H1 (cell line): Measurements from ENCODE around the gene TP53I3. TPM values are rescaled to one million over a fixed set of nuclear protein-coding genes. Genes with fewer than 3 reads are reported as not detected.

Source experiments
- CTCF ChIA-PET: fragments of 300-600 bp; sonication (Branson Sonifier 250); formaldehyde crosslinking; loops from one replicate; lab custom pipeline; 2021; ENCODE audit not compliant: partially characterized antibody; lab: Charles Lee
- POLR2A ChIA-PET: fragments of 300-600 bp; sonication (Branson Sonifier 250); formaldehyde crosslinking; loops from one replicate; lab custom pipeline; 2021; ENCODE audit warnings: inconsistent platforms; ENCODE audit not compliant: partially characterized antibody; lab: Charles Lee
- DNase-seq, 2 experiments: peaks; one replicate each; pipeline versions ENCODE4 v3.0.0 to v3.0.0-alpha.2; 2010 to 2022; ENCODE audit warnings: low spot score in 2 of 2, low read depth in 1 of 2, mixed read lengths in 1 of 2
- FAIRE-seq: peaks from 2 replicates; lab custom pipeline; 2011; peaks lifted over from hg19 to GRCh38; lab: Jason Lieb, UNC
- H2AFZ ChIP-seq: 2 replicates; pipeline ENCODE4 v1.8.1; 2012; ENCODE audit warnings: low read length, inconsistent platforms
- H2AK5ac ChIP-seq: 2 replicates; pipeline ENCODE4 v1.6.1; 2013; ENCODE audit warnings: low read depth, low read length
- H2BK120ac ChIP-seq: replicated peaks from 2 replicates; pipeline ENCODE3; 2013; ENCODE audit warnings: low read depth, low read length, inconsistent platforms
- H2BK12ac ChIP-seq: 2 replicates; pipeline ENCODE4 v1.6.1; 2013; ENCODE audit warnings: low read depth, low read length
- H2BK15ac ChIP-seq: 2 replicates; pipeline ENCODE4 v1.6.1; 2013; ENCODE audit warnings: low read length
- H2BK20ac ChIP-seq: 2 replicates; pipeline ENCODE4 v1.6.1; 2013; ENCODE audit warnings: low read length
- H2BK5ac ChIP-seq: 2 replicates; pipeline ENCODE4 v1.6.1; 2013; ENCODE audit warnings: low read depth, low read length
- H3K14ac ChIP-seq: 2 replicates; pipeline ENCODE4 v1.6.1; 2013; ENCODE audit warnings: inconsistent platforms; ENCODE audit not compliant: insufficient read length
- H3K18ac ChIP-seq: 2 replicates; pipeline ENCODE4 v1.6.1; 2013; ENCODE audit warnings: low read length; ENCODE audit errors: extremely low read depth
- H3K23ac ChIP-seq: 2 replicates; pipeline ENCODE4 v1.6.1; 2013; ENCODE audit warnings: inconsistent platforms; ENCODE audit not compliant: insufficient read length
- H3K23me2 ChIP-seq: 2 replicates; pipeline ENCODE4 v1.6.1; 2013; ENCODE audit warnings: low read depth, low read length
- H3K27ac ChIP-seq: 2 replicates; pipeline ENCODE4 v1.6.1; 2011; ENCODE audit warnings: low read depth, low read length, inconsistent platforms
- H3K27me3 ChIP-seq, 4 experiments: replicated peaks in 1 of 4; 1 replicate in 1 of 4; 2 replicates in 3 of 4; pipeline versions ENCODE4 v1.6.1 to v1.8.1; 2011 to 2013; ENCODE audit warnings: low read length in 3 of 4, mild to moderate bottlenecking in 3 of 4, inconsistent platforms in 2 of 4, mixed read lengths in 2 of 4, moderate library complexity in 1 of 4; ENCODE audit not compliant: control insufficient read depth in 3 of 4, insufficient read depth in 3 of 4; ENCODE audit errors: extremely low read depth in 1 of 4
- H3K36me3 ChIP-seq, 4 experiments: 2 replicates each; pipeline versions ENCODE4 v1.6.1 to v1.8.1; 2011 to 2013; ENCODE audit warnings: mild to moderate bottlenecking in 4 of 4, low read length in 3 of 4, moderate library complexity in 2 of 4, control low read depth in 1 of 4, inconsistent platforms in 1 of 4; ENCODE audit not compliant: insufficient read depth in 4 of 4, control insufficient read depth in 2 of 4
- H3K4ac ChIP-seq: replicated peaks from 2 replicates; pipeline ENCODE3; 2013; ENCODE audit warnings: low read length, low read depth, mixed read lengths, inconsistent platforms; ENCODE audit not compliant: insufficient read length
- H3K4me1 ChIP-seq, 4 experiments: replicated peaks in 1 of 4; 1 replicate in 1 of 4; 2 replicates in 3 of 4; pipeline versions ENCODE4 v1.6.1 to v1.8.1; 2011 to 2013; ENCODE audit warnings: low read length in 3 of 4, inconsistent platforms in 2 of 4, mixed read lengths in 1 of 4; ENCODE audit not compliant: insufficient read depth in 4 of 4, control insufficient read depth in 3 of 4
- H3K4me2 ChIP-seq, 2 experiments: 2 replicates each; pipeline versions ENCODE4 v1.6.1 to v1.8.1; 2011 to 2013; ENCODE audit warnings: low read depth in 2 of 2, low read length in 2 of 2, control low read depth in 1 of 2, inconsistent platforms in 1 of 2, mild to moderate bottlenecking in 1 of 2; ENCODE audit not compliant: insufficient read depth in 1 of 2
- H3K4me3 ChIP-seq, 4 experiments: fragments of 200-600, 300-600 bp in 1 of 4; sonication (generic), shearing (Covaris generic), sonication (Bioruptor Twin) in 1 of 4; 2 replicates each; pipeline versions ENCODE4 v1.5.1 to v1.8.1; 2011 to 2016; ENCODE audit warnings: low read length in 4 of 4, low read depth in 3 of 4, control low read depth in 2 of 4, inconsistent platforms in 2 of 4, mild to moderate bottlenecking in 2 of 4, mixed read lengths in 1 of 4, moderate library complexity in 1 of 4; ENCODE audit not compliant: insufficient read depth in 2 of 4; ENCODE audit errors: extremely low read depth in 1 of 4
- H3K56ac ChIP-seq: replicated peaks from 2 replicates; pipeline ENCODE3; 2013; ENCODE audit warnings: low read depth, mild to moderate bottlenecking, mixed read lengths, low read length, inconsistent platforms; ENCODE audit not compliant: insufficient read length
- H3K79me1 ChIP-seq: 2 replicates; pipeline ENCODE4 v1.6.1; 2013; ENCODE audit warnings: low read depth, low read length, control low read depth
- H3K79me2 ChIP-seq, 2 experiments: 2 replicates each; pipeline versions ENCODE4 v1.6.1 to v1.8.1; 2012 to 2013; ENCODE audit warnings: low read length in 2 of 2, mild to moderate bottlenecking in 2 of 2, inconsistent platforms in 1 of 2; ENCODE audit not compliant: insufficient read depth in 2 of 2, control insufficient read depth in 1 of 2
- H3K9ac ChIP-seq, 4 experiments: replicated peaks in 1 of 4; 1 replicate in 1 of 4; 2 replicates in 3 of 4; pipeline versions ENCODE4 v1.6.1 to v1.8.1; 2011 to 2013; ENCODE audit warnings: low read depth in 3 of 4, low read length in 3 of 4, control low read depth in 2 of 4, mild to moderate bottlenecking in 2 of 4, moderate library complexity in 2 of 4, inconsistent platforms in 1 of 4; ENCODE audit errors: extremely low read depth in 1 of 4
- H3K9me3 ChIP-seq, 2 experiments: 2 replicates each; pipeline versions ENCODE4 v1.6.1 to v1.8.1; 2012 to 2013; ENCODE audit warnings: mild to moderate bottlenecking in 2 of 2, moderate library complexity in 2 of 2, control low read depth in 1 of 2, inconsistent platforms in 1 of 2, low read depth in 1 of 2, low read length in 1 of 2, mixed read lengths in 1 of 2; ENCODE audit not compliant: insufficient read depth in 2 of 2
- H4K20me1 ChIP-seq, 2 experiments: replicated peaks in 1 of 2; 2 replicates each; pipeline versions ENCODE3 to v1.8.1; 2011 to 2013; ENCODE audit warnings: inconsistent platforms in 2 of 2, low read length in 2 of 2, mild to moderate bottlenecking in 1 of 2; ENCODE audit not compliant: insufficient read depth in 2 of 2, control insufficient read depth in 1 of 2
- H4K5ac ChIP-seq: 2 replicates; pipeline ENCODE4 v1.6.1; 2013; ENCODE audit warnings: low read length, low read depth, mixed read lengths, inconsistent platforms; ENCODE audit not compliant: insufficient read length
- H4K8ac ChIP-seq: 2 replicates; pipeline ENCODE4 v1.8.0; 2013; ENCODE audit warnings: mild to moderate bottlenecking, moderate library complexity, low read length, inconsistent platforms; ENCODE audit not compliant: insufficient read depth; ENCODE audit errors: extremely low read depth
- H4K91ac ChIP-seq: replicated peaks from 2 replicates; pipeline ENCODE3; 2013; ENCODE audit warnings: low read length, mixed read lengths, inconsistent platforms; ENCODE audit not compliant: insufficient read length
- EZH2 ChIP-seq: fragments of 200-600 bp; sonication (generic); IDR thresholded peaks from 2 replicates; pipeline ENCODE4 v1.7.1; 2012; ENCODE audit warnings: low read depth, mild to moderate bottlenecking, moderate library complexity, low read length, inconsistent platforms; ENCODE audit not compliant: severe bottlenecking
- JUN ChIP-seq: IDR thresholded peaks from 2 replicates; pipeline ENCODE4 v1.6.1; 2011; ENCODE audit warnings: low read depth, mild to moderate bottlenecking, improper control_type of control experiment, low read length
- KDM4A ChIP-seq: IDR thresholded peaks from one replicate; pipeline ENCODE4 v1.7.1; 2012; ENCODE audit warnings: low read depth, mild to moderate bottlenecking, moderate library complexity, low read length, inconsistent platforms; ENCODE audit not compliant: severe bottlenecking
- RBBP5 ChIP-seq: IDR thresholded peaks from 2 replicates; pipeline ENCODE4 v1.7.1; 2012; ENCODE audit warnings: low read depth, mild to moderate bottlenecking, inconsistent platforms, low read length, moderate library complexity, borderline replicate concordance
- SP2 ChIP-seq: IDR thresholded peaks from 2 replicates; pipeline ENCODE4 v1.6.1; 2012; ENCODE audit warnings: mild to moderate bottlenecking, low read length, inconsistent platforms
- TAF1 ChIP-seq: IDR thresholded peaks from 2 replicates; pipeline ENCODE4 v1.6.1; 2011; ENCODE audit warnings: mild to moderate bottlenecking, low read depth, low read length
- WGBS, 2 experiments: shearing (Covaris generic) in 1 of 2; methylation state at CpG; one replicate each; pipeline versions ENCODE4 v1.1.6 to v1.1.7; 2013 to 2015; ENCODE audit warnings: low lambda C conversion rate in 2 of 2, mixed read lengths in 2 of 2, inconsistent platforms in 1 of 2, low coverage in 1 of 2, missing lambda C conversion rate in 1 of 2; ENCODE audit not compliant: insufficient replicate concordance in 2 of 2, insufficient coverage in 1 of 2, insufficient read length in 1 of 2; ENCODE audit errors: extremely low coverage in 1 of 2, missing lambda C conversion rate in 1 of 2; 5-methylcytosine and 5-hydroxymethylcytosine counted together
- polyA plus RNA-seq, 7 experiments: library from polyadenylated mRNA; depleted of rRNA in 3 of 7; stranded (reverse) in 5 of 7; unstranded in 2 of 7; fragments of >200 nt in 5 of 7; fragments of 200-250 nt in 2 of 7; gene quantifications; 1 replicate in 5 of 7; 2 replicates in 1 of 7; 4 replicates in 1 of 7; pipeline versions ENCODE4 v1.2.1 to v1.2.3, GENCODE V29; 2011 to 2013; ENCODE audit warnings: missing spikeins in 2 of 7, mixed read lengths in 2 of 7
- total RNA-seq: library from RNA; stranded (reverse); fragmentation: NEBNext Ultra II Directional; extraction: Animal tissue kit (Norgen Biotek cat#: 25700); gene quantifications from 2 replicates; pipeline ENCODE4 v1.2.1, GENCODE V29; 2021

TP53I3 gene
- total and polyA plus RNA-seq, 2 of the 8 experiments (the other 6 are each of a cell fraction or from before 2014, with no cell fraction given), result 29.4 to 34.5 TPM

- POLR2A ChIA-PET, result no interaction called here
- WGBS, 2 experiments, result 77% methylated on average over 3 of the region's 3 CpGs; no CpG with 5 or more reads in 1 of the 2 experiments
- no peak overlapping the region for H3K56ac ChIP-seq
- no peak overlapping the region for H3K4me3 ChIP-seq
- H3K79me1 ChIP-seq, result no peaks in the 10 kb centered on the region
- no peak overlapping the region for H2BK15ac ChIP-seq
- CTCF ChIA-PET, result interaction anchor here (0.6 kb wide), 1 partner anchor 19 kb away, joined by 4 read pairs; no protein-coding TSS in a partner anchor
- H2AFZ ChIP-seq, result no peak overlapping the region
- no peak for DNase-seq
- no peak overlapping the region for H3K4ac ChIP-seq
- H3K36me3 ChIP-seq, result no peaks in the 10 kb centered on the region
- no peak for TF ChIP-seq JUN
- no peak for TF ChIP-seq RBBP5
- TF ChIP-seq SP2, result no peak
- no peak for TF ChIP-seq KDM4A
- no peak for TF ChIP-seq EZH2
- no peak for TF ChIP-seq TAF1
- H4K5ac ChIP-seq, result no peak overlapping the region
- H3K9me3 ChIP-seq, result no peaks in the 10 kb centered on the region
- H2BK120ac ChIP-seq, result no peak overlapping the region
- H2BK5ac ChIP-seq, result no peak overlapping the region
- FAIRE-seq, result no peak
- H2AK5ac ChIP-seq, result no peak overlapping the region
- H3K18ac ChIP-seq, result no peak overlapping the region
- no peak overlapping the region for H4K8ac ChIP-seq
- no peak overlapping the region for H3K4me2 ChIP-seq
- H3K23me2 ChIP-seq, result no peaks in the 10 kb centered on the region
- H2BK20ac ChIP-seq, result no peak overlapping the region
- no peaks in the 10 kb centered on the region for H3K4me1 ChIP-seq
- no peak overlapping the region for H3K27ac ChIP-seq
- H3K23ac ChIP-seq, result no peak overlapping the region
- no peak overlapping the region for H4K91ac ChIP-seq
- no peaks in the 10 kb centered on the region for H3K79me2 ChIP-seq
- no peaks in the 10 kb centered on the region for H4K20me1 ChIP-seq
- no peaks in the 10 kb centered on the region for H3K27me3 ChIP-seq
- H3K14ac ChIP-seq, result no peak overlapping the region
- H2BK12ac ChIP-seq, result no peak overlapping the region
- no peak overlapping the region for H3K9ac ChIP-seq
Observed at GRCh38 chr2:24132543-24132942, 47.9 kb upstream of the TP53I3 start.
